HPDE6-E6E7 (cell line): Measurements from ENCODE around the gene AFAP1L2.
"Not testable (repeated sequence)": the region's sequence is repeated elsewhere in the genome, so short reads cannot be mapped to it uniquely, and the experiment has no call there.

ENCODE experiments used
- DNase-seq: peaks from one replicate; pipeline ENCODE4 v3.0.0; 2011; ENCODE audit warnings: missing footprints; ENCODE audit errors: extremely low spot score

The AFAP1L2 gene

DNA sequence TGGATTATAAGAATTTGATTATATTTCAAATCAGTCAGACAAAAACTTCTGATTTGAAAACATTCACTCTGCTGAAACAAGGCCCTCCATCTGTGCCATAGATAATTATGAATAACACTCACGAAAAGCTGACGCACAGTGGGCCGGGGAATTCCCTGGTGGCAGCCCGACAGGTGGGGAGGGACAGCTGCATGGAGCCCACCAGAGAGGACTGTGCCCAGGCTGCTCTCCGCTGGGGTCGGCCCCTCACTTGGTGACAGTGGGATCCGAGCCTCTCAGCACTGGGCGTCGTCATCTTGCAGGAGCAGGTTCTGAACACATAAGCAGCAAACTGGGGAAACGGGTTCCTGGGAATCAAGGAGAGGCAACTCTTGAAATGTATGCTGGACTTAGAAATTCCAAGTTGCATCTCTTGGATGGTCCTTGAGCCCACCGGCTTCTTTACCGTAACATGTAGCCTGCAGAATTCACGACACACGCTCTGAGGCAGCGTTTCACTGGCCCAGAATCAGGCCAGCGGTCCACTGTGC is 41.4 kb downstream of the AFAP1L2 start:
- no peak for DNase-seq

DNA sequence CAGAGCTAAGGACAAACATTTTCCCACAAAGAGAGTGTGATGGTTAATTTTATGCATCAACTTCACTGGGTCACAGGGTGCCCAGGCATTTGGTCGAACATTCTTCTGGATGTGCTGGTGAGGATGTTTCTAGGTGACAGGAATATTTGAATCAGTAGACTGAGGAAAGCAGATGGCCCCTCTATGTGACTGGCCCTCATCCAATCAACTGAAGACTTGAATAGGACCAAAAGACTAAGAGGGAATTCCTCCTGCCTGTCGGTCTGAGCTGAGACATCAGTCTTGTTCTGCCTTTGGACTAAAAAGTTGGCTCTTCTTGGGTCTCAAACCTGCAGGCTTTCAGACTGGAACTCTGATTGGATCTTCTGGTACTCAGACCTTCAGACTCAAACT is 44.4 kb downstream of the AFAP1L2 start:
- DNase-seq: no peak

- no peak for DNase-seq
These were observed 45.0 kb downstream of the AFAP1L2 start for GRCh38 chr10:114359041-114359952.

DNA sequence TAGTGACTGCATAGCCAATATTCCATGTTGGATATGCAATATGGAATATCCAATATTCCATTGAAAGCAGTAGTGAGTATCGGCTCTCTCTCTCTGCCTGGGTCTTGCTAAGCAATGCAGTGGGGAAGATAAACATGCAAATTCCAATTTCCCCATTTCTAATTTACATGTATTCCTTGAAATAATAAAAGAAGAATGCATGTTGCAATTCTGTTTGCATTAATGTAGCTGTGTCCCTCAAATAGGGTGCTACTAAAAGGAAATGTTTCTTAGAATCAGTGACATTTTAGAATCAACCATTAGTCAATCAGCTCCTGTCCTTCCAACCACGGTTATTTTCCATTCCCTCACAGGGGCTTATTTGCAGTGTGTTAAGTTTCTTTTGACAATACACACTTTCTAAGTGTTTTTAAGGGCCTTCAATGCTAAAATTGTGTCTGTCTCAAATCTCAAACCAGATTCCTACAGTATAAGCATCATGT is 46.7 kb downstream of the AFAP1L2 start:
- no peak for DNase-seq

- DNase-seq: no peak
These were observed 47.4 kb downstream of the AFAP1L2 start for GRCh38 chr10:114356751-114357514.

GRCh38 chr10:114356126-114356525 is 48.2 kb downstream of the AFAP1L2 start:
- DNase-seq: no peak

- no peak for DNase-seq
These were observed 50.9 kb downstream of the AFAP1L2 start for GRCh38 chr10:114353383-114353782.

- no peak for DNase-seq
These were observed 51.5 kb downstream of the AFAP1L2 start for GRCh38 chr10:114352653-114353298.

GRCh38 chr10:114350751-114351150 is 53.6 kb downstream of the AFAP1L2 start:
- no peak for DNase-seq

DNA sequence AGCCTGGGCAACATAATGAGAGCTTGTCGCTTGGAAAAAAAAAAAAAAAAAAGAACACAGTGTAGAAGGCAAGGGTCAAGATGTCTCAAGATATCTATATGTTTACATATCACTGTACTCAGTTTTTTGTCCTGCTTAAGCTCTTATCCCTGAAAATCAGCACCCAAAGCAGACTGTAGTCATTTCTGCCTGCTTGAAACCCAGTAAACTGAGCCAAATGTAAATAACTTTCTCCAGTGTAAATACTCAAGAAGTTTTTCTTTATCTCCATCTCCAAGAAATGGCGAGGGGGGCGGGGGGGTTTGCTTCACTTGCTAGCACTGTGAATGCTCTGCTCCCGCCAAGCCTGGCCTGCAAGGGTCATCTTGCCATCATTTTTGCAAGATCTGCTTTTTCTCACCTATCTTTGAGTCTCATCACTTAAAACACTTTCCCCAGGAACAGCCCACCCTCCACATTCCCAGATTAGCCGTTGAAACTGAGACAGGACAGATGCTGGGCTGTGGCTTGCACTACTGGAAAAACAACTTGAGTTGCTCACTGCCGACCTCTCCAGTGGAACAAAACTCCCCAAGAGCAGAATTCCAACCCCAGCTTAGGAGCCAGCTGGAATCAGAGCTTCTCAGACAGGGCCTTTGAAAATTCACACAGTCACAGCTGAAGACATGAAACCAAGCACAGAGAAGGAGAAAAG is 54.6 kb downstream of the AFAP1L2 start:
- no peak for DNase-seq

- DNase-seq: not testable (repeated sequence)
These were observed 55.2 kb downstream of the AFAP1L2 start for GRCh38 chr10:114349071-114349470.

DNA sequence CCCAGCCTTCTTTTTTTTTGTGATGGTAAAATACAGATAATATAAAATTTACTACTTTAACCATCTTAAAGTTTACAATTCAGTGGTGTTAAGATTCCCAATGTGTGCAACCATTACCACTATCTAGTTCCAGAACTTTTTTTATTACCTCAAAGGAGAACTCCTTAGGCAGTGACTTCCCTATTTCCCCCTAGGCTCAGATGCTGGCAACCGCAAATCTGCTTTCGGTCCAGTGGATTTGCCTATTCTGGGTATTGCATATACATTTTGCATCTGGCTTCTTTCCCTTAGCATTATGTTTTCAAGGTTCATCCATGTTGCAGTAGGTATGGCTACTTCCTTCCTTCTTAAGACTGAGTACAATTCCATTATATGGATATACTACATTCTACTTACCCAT is 56.5 kb downstream of the AFAP1L2 start:
- DNase-seq: no peak

DNA sequence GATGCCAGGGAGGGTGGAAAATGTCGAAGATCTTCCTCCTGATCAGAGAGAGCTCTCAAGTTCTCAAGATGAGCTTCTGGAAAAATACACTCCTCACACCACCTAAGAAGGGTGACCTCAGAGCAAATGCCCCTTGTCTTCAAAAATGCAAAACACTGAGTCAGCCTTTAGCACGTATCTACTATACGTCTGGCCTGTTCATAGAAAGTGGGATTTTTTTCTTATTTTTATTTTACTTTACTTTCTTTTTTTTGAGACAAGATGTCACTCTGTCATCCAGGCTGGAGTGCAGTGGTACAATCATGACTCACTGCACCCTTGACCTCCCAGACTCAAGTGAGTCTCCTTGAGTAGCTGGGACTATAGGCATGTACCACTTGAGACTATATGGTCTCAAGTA is 57.1 kb downstream of the AFAP1L2 start:
- no peak for DNase-seq

DNA sequence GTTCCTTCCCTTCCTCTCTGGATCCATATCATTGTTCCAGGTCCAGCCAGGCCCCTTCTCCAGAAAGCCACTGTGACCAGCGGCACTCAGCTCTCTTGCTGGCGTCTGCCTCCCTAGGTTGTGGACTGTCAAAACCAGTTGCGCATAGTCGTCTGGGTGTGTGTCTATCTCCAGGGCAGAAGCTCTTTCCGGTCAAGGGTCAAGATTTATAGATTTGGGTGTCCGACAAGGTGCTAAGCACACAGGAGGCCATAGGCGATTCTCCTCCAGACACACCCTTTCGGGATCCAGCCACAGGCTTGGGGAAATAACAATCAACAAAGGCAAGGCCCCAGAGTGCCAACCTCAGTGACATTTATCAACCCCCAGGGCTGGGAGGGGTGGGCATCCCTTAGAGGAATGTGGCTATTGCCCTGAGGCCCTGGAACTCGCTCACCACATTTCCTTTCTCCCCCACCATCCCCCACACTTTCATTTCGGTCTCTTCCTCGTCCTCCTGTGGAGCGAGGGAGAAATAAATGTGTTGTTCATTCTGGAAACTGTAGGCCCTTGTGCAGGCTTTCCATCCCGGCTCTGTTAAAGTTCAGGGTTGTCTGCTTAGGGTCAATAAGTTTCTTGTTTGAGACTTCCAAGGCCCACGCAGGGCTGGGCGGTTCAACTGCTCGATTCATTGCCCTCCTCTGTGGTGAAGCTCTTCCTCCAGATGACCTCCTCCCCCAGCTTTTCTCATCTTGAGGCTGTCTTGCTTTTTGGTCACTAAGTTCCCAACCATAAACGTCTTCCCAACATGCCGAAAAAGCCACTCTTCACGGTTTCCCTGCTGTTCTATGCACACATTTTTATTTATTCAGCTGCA is 57.9 kb downstream of the AFAP1L2 start:
- no peak for DNase-seq

GRCh38 chr10:114345701-114346100 is 58.6 kb downstream of the AFAP1L2 start:
- no peak for DNase-seq

DNA sequence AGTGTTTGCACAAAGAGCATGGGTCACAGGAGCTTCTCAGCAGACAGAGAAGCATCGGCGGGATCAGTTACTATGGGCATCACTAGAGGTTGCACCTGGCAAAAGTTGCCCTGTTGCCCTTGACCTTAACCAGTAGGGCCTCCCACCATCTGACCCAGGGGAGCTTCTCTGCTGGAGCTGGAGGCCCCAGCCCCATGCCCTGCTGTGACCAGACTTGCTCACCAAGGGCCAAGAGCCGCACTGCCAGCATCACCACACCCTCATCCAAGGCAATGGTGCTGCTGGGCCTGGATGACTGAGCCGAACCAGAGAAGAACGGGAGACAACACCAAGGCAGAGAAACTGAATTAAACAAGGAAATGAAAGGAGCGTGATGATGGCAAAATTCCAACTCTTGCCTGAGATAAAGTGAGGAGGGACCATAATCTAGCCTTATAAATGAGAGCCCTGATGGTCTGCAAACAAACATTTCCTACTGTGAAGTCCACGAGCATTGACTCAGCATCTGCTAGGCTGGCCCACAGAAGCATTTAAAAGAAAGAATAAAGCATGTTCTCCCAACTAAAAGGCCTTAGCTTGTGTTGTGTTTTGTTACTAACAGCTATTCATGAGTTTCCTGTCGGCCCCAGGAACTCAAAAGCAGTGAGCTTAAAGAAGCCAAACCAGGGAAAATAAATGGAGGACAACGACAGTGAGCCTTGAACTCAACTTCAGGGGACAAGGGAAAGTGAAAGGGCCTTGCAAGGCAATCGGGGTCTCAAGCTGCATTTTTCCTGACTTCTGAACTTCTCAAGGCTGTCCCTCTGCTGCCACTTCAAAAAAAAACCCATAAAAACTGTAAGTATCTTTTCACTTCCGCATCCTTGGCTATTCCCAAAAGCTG is 60.4 kb downstream of the AFAP1L2 start:
- DNase-seq: no peak

GRCh38 chr10:114342976-114343375 is 61.3 kb downstream of the AFAP1L2 start:
- no peak for DNase-seq

GRCh38 chr10:114340816-114341215 is 63.5 kb downstream of the AFAP1L2 start:
- no peak for DNase-seq
